CD14-positive monocyte (primary cell): ENCODE data around the gene MIPOL1. TPM values are rescaled to one million over a fixed set of nuclear protein-coding genes. Genes with fewer than 3 reads are reported as not detected.

Experiments used
- DNase-seq, 3 donors: peaks; one replicate each; pipeline ENCODE4 v3.0.0-alpha.2; 2011 to 2022
- H2AFZ ChIP-seq: 2 replicates; pipeline ENCODE4 v1.6.0; 2012; ENCODE audit warnings: mild to moderate bottlenecking, low read depth, low read length, inconsistent platforms; ENCODE audit not compliant: insufficient read depth, poor library complexity, severe bottlenecking
- H3K27ac ChIP-seq, 2 donors: 1 replicate in 1 of 2; 2 replicates in 1 of 2; pipeline ENCODE4 v1.5.1; 2012 to 2013; ENCODE audit warnings: low read length in 2 of 2, control low read depth in 1 of 2, inconsistent platforms in 1 of 2, low read depth in 1 of 2, mild to moderate bottlenecking in 1 of 2
- H3K27me3 ChIP-seq, 2 donors: one replicate each; pipeline versions ENCODE4 v1.6.0 to v1.6.1; 2011 to 2013; ENCODE audit warnings: low read length in 2 of 2; ENCODE audit not compliant: control insufficient read depth in 2 of 2, insufficient read depth in 2 of 2
- H3K36me3 ChIP-seq, 2 donors: replicated peaks in 1 of 2; 1 replicate in 1 of 2; 2 replicates in 1 of 2; pipeline versions ENCODE4 v1.5.1 to v1.6.1; 2012 to 2013; ENCODE audit warnings: low read length in 2 of 2, control low read depth in 1 of 2, inconsistent platforms in 1 of 2, mild to moderate bottlenecking in 1 of 2; ENCODE audit not compliant: insufficient read depth in 2 of 2, control insufficient read depth in 1 of 2
- H3K4me1 ChIP-seq, 2 donors: 1 replicate in 1 of 2; 2 replicates in 1 of 2; pipeline versions ENCODE4 v1.5.1 to v1.6.1; 2012 to 2013; ENCODE audit warnings: low read length in 2 of 2, control low read depth in 1 of 2, inconsistent platforms in 1 of 2, mild to moderate bottlenecking in 1 of 2, moderate library complexity in 1 of 2; ENCODE audit not compliant: insufficient read depth in 2 of 2, control insufficient read depth in 1 of 2
- H3K4me2 ChIP-seq: replicated peaks from 2 replicates; pipeline ENCODE3; 2012; ENCODE audit warnings: low read length, moderate library complexity, mild to moderate bottlenecking; ENCODE audit not compliant: poor library complexity, severe bottlenecking; ENCODE audit errors: extremely low read depth
- H3K4me3 ChIP-seq, 3 experiments: fragments of 200-600 bp in 1 of 3; sonication (generic) in 1 of 3; replicated peaks in 1 of 3; 1 replicate in 2 of 3; 2 replicates in 1 of 3; pipeline ENCODE4 v1.5.1; 2011 to 2013; ENCODE audit warnings: low read length in 3 of 3, mild to moderate bottlenecking in 3 of 3, control low read depth in 2 of 3, low read depth in 2 of 3, inconsistent platforms in 1 of 3, moderate library complexity in 1 of 3
- H3K79me2 ChIP-seq: 2 replicates; pipeline ENCODE4 v1.6.0; 2012; ENCODE audit warnings: mild to moderate bottlenecking, control low read depth, inconsistent platforms, low read length, moderate library complexity; ENCODE audit not compliant: insufficient read depth
- H3K9ac ChIP-seq: 2 replicates; pipeline ENCODE4 v1.6.0; 2017; ENCODE audit warnings: low read length, mild to moderate bottlenecking; ENCODE audit not compliant: insufficient read depth, poor library complexity, severe bottlenecking
- H3K9me3 ChIP-seq, 2 donors: replicated peaks in 1 of 2; 1 replicate in 1 of 2; 2 replicates in 1 of 2; pipeline versions ENCODE4 v1.5.1 to v1.6.1; 2012 to 2013; ENCODE audit warnings: low read length in 2 of 2, control low read depth in 1 of 2; ENCODE audit not compliant: control insufficient read depth in 1 of 2, insufficient read depth in 1 of 2
- H4K20me1 ChIP-seq: 2 replicates; pipeline ENCODE4 v1.6.0; 2012; ENCODE audit warnings: mild to moderate bottlenecking, low read length, control low read depth, moderate library complexity; ENCODE audit not compliant: insufficient read depth
- H3K27ac Mint-ChIP-seq, 7 donors: one replicate each; pipeline ENCODE4 v1.8.0; 2020; ENCODE audit warnings: mild to moderate bottlenecking in 7 of 7, mixed read lengths in 7 of 7, moderate library complexity in 6 of 7, inconsistent platforms in 2 of 7
- H3K27me3 Mint-ChIP-seq, 3 donors: one replicate each; pipeline ENCODE4 v1.8.0; 2021 to 2022; ENCODE audit warnings: low read depth in 3 of 3, mild to moderate bottlenecking in 3 of 3, mixed read lengths in 3 of 3, moderate library complexity in 3 of 3, inconsistent platforms in 1 of 3
- H3K36me3 Mint-ChIP-seq, 2 donors: one replicate each; pipeline ENCODE4 v1.8.0; 2020; ENCODE audit warnings: mixed read lengths in 2 of 2, inconsistent platforms in 1 of 2, mild to moderate bottlenecking in 1 of 2
- H3K4me1 Mint-ChIP-seq: one replicate; pipeline ENCODE4 v1.8.0; 2020; ENCODE audit warnings: mild to moderate bottlenecking, mixed read lengths
- H3K4me3 Mint-ChIP-seq, 2 donors: one replicate each; pipeline ENCODE4 v1.8.0; 2020; ENCODE audit warnings: mild to moderate bottlenecking in 2 of 2, mixed read lengths in 2 of 2, moderate library complexity in 1 of 2
- H3K9me3 Mint-ChIP-seq, 7 donors: one replicate each; pipeline ENCODE4 v1.8.0; 2020 to 2022; ENCODE audit warnings: mixed read lengths in 7 of 7, mild to moderate bottlenecking in 6 of 7, moderate library complexity in 6 of 7, inconsistent platforms in 2 of 7
- WGBS: methylation state at CpG from one replicate; pipeline ENCODE4 v1.1.5; 2013; ENCODE audit warnings: missing lambda C conversion rate; ENCODE audit not compliant: insufficient coverage; 5-methylcytosine and 5-hydroxymethylcytosine counted together
- intact Hi-C, 2 donors: fragments of 100-400 bp; cut with micrococcal nuclease; formaldehyde crosslinking; loops; one replicate each; pipeline versions ENCODE4 v1.15.0 to v1.15.1; 2023
- polyA plus RNA-seq, 3 donors: library from polyadenylated mRNA; depleted of rRNA in 1 of 3; unstranded in 2 of 3; stranded (reverse) in 1 of 3; fragments of 300-500 nt in 2 of 3; fragments of >200 nt in 1 of 3; fragmentation: Illumina TruSeq in 2 of 3; gene quantifications; 1 replicate in 2 of 3; 2 replicates in 1 of 3; pipeline ENCODE4 v1.2.3, GENCODE V29; 2012 to 2021
- TF ChIP-seq, protein P1 (sequence below): fragments of 200-600 bp; IDR thresholded peaks from one replicate; pipeline ENCODE4 v1.8.0; 2022; ENCODE audit warnings: antibody characterized with exemption, mild to moderate bottlenecking

MIPOL1 gene
- polyA plus RNA-seq, 3 donors = not detected

DNA sequence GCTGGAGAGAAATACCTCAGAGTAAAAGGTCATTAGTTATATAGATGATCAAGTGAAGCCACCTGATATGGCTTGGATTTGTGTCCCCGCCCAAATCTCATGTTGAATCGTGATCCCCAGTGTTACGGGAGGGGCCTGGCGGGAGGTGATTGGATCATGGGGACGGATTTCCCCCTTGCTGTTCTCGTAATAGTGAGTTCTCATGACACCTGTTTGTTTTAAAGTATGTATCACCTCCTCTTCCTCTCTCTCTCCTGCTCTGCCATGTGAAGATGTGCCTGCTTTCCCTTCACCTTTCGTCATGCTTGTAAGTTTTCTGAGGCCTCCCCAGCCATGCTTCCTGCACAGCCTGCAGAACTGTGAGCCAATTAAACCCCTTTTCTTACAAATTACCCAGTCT, 272.5 kb downstream of the MIPOL1 start:
- DNase-seq = no peak
- H3K4me1 ChIP-seq = no peaks in the 10 kb centered on the region
- Mint-ChIP-seq H3K27me3 (no peaks in the 10 kb centered on the region), H3K9me3 (peaks cover 0 to 12% (median 3%) of the 10 kb centered on the region in 7 donors), H3K36me3 (no peaks in the 10 kb centered on the region), H3K4me3 (no peak overlapping the region), H3K4me1 (no peaks in the 10 kb centered on the region), H3K27ac (no peak overlapping the region)
- intact Hi-C loops = no loop called here
- no peaks in the 10 kb centered on the region for H3K79me2 ChIP-seq
- H3K4me3 ChIP-seq = no peak overlapping the region
- TF ChIP-seq, protein P1, sequence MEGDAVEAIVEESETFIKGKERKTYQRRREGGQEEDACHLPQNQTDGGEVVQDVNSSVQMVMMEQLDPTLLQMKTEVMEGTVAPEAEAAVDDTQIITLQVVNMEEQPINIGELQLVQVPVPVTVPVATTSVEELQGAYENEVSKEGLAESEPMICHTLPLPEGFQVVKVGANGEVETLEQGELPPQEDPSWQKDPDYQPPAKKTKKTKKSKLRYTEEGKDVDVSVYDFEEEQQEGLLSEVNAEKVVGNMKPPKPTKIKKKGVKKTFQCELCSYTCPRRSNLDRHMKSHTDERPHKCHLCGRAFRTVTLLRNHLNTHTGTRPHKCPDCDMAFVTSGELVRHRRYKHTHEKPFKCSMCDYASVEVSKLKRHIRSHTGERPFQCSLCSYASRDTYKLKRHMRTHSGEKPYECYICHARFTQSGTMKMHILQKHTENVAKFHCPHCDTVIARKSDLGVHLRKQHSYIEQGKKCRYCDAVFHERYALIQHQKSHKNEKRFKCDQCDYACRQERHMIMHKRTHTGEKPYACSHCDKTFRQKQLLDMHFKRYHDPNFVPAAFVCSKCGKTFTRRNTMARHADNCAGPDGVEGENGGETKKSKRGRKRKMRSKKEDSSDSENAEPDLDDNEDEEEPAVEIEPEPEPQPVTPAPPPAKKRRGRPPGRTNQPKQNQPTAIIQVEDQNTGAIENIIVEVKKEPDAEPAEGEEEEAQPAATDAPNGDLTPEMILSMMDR = no peak
- peaks cover 7 to 9% of the 10 kb centered on the region in 2 donors for H3K9me3 ChIP-seq
- H3K27ac ChIP-seq = no peak overlapping the region
- no peak overlapping the region for H3K9ac ChIP-seq
- no peaks in the 10 kb centered on the region for H3K36me3 ChIP-seq
- no peak overlapping the region for H3K4me2 ChIP-seq
- 100% methylated on average over 3 of the region's 7 CpGs for WGBS
- no peaks in the 10 kb centered on the region for H3K27me3 ChIP-seq
- H2AFZ ChIP-seq = no peak overlapping the region
- no peaks in the 10 kb centered on the region for H4K20me1 ChIP-seq

DNA sequence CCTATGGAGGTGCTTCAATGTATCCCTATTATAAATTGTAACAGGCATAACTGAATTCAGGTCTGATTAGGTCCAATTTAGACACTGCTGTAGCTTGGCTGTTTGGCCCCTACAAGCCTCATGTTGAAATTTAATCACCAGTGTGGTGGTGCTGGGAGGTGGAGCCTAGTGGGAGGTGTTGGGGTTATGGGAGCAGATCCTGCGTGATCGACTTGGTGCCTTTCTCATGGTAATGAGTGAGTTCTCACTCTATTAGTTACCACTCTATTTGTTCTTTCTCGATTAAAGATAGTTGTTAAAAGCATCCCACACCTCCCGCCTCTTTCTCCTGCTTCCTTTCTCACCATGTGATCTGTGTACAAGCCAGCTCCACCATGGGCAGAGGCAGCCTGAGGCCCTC, 275.2 kb downstream of the MIPOL1 start:
- DNase-seq = no peak
- WGBS = 100% methylated on average over 1 of the region's 4 CpGs
- intact Hi-C loops = no loop called here
- Histone ChIP-seq H2AFZ (no peak overlapping the region), H3K4me1 (no peaks in the 10 kb centered on the region), H3K79me2 (no peaks in the 10 kb centered on the region), H4K20me1 (no peaks in the 10 kb centered on the region), H3K9me3 (peaks cover 12 to 18% of the 10 kb centered on the region in 2 donors), H3K27ac (no peak overlapping the region), H3K9ac (no peak overlapping the region), H3K36me3 (no peaks in the 10 kb centered on the region), H3K4me2 (no peak overlapping the region), H3K27me3 (no peaks in the 10 kb centered on the region), H3K4me3 (no peak overlapping the region)
- Mint-ChIP-seq H3K9me3 (peaks cover 3 to 16% (median 4%) of the 10 kb centered on the region in 7 donors), H3K27me3 (no peaks in the 10 kb centered on the region), H3K36me3 (no peaks in the 10 kb centered on the region), H3K4me3 (no peak overlapping the region), H3K4me1 (no peaks in the 10 kb centered on the region), H3K27ac (no peak overlapping the region)
- TF ChIP-seq, protein P1 = no peak
